GM19467 (cell line): Measurements from ENCODE around the gene LYPLA2.
"Not testable (repeated sequence)": the region's sequence is repeated elsewhere in the genome, so short reads cannot be mapped to it uniquely, and the experiment has no call there.

ENCODE experiments used
- ATAC-seq: cut with Tn5 transposase; IDR thresholded peaks from one replicate; pipeline ENCODE4 v1.9.1; 2021; ENCODE audit warnings: mild to moderate bottlenecking, moderate library complexity; ENCODE audit not compliant: unreplicated experiment

LYPLA2 gene

DNA sequence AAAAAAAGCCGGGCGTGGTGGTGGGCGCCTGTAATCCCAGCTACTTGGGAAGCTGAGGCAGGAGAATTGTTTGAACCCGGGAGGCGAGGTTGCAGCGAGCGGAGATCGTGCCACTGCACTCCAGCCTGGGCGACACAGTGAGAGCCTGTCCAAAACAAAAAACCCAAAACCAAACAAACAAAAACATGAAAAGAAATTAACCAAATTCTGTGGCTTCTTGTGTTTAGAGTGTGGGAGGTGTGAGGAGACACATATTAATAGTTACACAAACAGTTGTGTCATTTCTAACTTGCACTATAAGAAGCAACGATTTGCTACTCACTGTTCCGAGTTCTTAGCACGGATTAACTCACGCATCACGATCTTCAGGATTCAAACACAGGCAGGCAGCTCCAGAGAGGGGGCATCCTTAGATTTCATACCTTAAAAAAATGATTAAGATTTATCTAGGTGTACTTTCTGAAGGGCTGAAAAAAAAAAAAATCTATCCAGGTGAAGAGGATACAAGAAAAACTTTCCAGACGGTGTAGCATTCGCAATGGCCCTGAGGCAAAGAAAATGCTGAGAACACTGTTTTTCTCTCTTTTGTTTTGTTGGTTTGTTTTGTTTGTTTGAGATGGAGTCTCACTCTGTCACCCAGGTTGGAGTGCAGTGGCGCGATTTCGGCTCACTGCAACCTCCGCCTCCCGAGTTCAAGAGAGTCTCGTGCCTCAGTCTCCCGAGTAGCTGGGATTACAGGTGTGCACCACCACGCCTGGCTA, 35.0 kb downstream of the LYPLA2 start:
- ATAC-seq: no peak

- ATAC-seq: not testable (repeated sequence)
Observed at GRCh38 chr1:23826590-23826989, 35.6 kb downstream of the LYPLA2 start.

DNA sequence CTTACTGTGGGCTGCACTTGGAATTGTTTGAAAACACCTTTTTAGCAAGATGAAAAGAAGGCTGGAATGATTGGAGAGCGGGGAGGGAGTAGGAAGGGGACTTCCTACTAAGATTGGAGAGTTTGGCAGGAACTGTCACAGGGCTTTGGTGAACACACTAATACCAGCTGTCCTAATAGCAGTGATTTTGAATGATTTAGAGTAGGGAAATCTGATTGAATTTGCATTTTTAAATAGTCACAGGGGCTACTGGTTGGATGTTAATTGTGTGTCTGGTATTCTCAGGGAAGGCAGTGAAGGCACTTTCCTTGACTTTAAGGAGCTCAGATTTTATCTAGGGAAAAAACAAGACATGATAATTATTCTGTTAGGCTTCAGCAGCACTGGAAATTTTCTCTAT, 36.8 kb downstream of the LYPLA2 start:
- no peak for ATAC-seq

GRCh38 chr1:23834156-23834555, 43.2 kb downstream of the LYPLA2 start:
- ATAC-seq: not testable (repeated sequence)

GRCh38 chr1:23836037-23836436, 45.1 kb downstream of the LYPLA2 start:
- ATAC-seq: no peak

DNA sequence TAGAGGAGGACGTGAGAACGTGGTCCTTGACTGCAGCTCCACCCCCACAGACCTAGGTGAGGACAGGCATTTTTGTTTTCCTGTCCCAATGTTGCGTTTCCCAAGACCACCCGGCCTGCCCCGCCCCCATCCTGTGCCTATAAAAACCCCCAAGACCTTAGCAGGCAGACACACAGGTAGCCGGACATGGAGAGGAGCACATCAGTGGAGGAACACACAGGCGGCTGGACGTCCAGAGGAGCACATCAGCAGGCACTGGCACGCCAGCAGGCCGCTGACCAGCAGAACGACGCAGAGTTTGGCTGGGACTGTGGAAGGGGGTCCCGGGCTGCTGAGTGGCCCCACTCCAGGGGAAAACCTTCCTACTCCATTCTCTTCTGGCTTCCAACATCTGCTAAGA, 47.0 kb downstream of the LYPLA2 start:
- no peak for ATAC-seq

- no peak for ATAC-seq
Observed at GRCh38 chr1:23838401-23838866, 47.5 kb downstream of the LYPLA2 start.

DNA sequence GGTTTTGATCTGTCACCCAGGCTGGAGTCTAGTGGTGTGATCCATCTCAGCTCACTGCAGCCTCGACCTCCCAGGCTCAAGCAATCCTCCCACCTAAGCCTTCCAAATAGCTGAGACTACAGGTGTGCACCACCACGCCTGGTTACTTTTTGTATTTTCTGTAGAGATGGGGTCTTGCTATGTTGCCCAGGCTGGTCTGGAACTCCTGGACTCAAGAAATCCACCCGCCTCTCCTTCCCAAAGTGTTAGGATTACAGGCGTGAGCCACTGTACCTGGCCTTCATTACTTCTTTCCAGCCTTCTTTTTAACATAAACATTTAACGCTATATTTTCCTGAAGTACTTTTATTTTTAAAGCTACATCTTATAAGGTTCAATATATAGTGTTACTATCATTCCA, 52.7 kb downstream of the LYPLA2 start:
- no peak for ATAC-seq
